Measurements from ENCODE around the gene JAGN1. TPM values are rescaled to one million over a fixed set of nuclear protein-coding genes. Genes with fewer than 3 reads are reported as not detected.
"Not testable (repeated sequence)": the region's sequence is repeated elsewhere in the genome, so short reads cannot be mapped to it uniquely, and the experiment has no call there.

JAGN1 gene
- total RNA-seq, 1 donor from 2014 or later, result 35.3 TPM

GRCh38 chr3:9916734-9917680 lies 26.6 kb downstream of the JAGN1 start, which contains the start of gene IL17RC:
Gene IL17RC (plus strand): TSS chr3:9917098. CDS start chr3:9917316, 218 bp downstream.
- no peak for DNase-seq (ENCODE audit: low read depth, low spot score)

GRCh38 chr3:9917820-9918219 lies 27.4 kb downstream of the JAGN1 start:
- no peak for DNase-seq (ENCODE audit: low read depth, low spot score)

- no peak for DNase-seq (ENCODE audit: low read depth, low spot score)
These were observed 28.0 kb downstream of the JAGN1 start for GRCh38 chr3:9918261-9919038.

GRCh38 chr3:9928158-9928557 lies 37.7 kb downstream of the JAGN1 start:
- no peak for DNase-seq (ENCODE audit: low read depth, low spot score)

GRCh38 chr3:9930804-9931418 lies 40.5 kb downstream of the JAGN1 start:
- DNase-seq (ENCODE audit: low read depth, low spot score), result no peak

GRCh38 chr3:9932535-9932842 lies 42.1 kb downstream of the JAGN1 start:
- no peak for DNase-seq (ENCODE audit: low read depth, low spot score)

GRCh38 chr3:9932843-9933560 lies 42.6 kb downstream of the JAGN1 start:
- DNase-seq (ENCODE audit: low read depth, low spot score), result peak; percentile 57

- DNase-seq (ENCODE audit: low read depth, low spot score), result peak; percentile 84
These were observed 43.3 kb downstream of the JAGN1 start, which contains the start of gene CRELD1 for GRCh38 chr3:9933561-9934234. Gene CRELD1 (plus strand): TSS chr3:9933834. CDS start chr3:9934439, 605 bp downstream.

- no peak for DNase-seq (ENCODE audit: low read depth, low spot score)
These were observed 43.8 kb downstream of the JAGN1 start for GRCh38 chr3:9934235-9934621.

GRCh38 chr3:9934993-9935392 lies 44.6 kb downstream of the JAGN1 start:
- DNase-seq (ENCODE audit: low read depth, low spot score), result no peak

- DNase-seq (ENCODE audit: low read depth, low spot score), result no peak
These were observed 45.6 kb downstream of the JAGN1 start for GRCh38 chr3:9935966-9936510.

GRCh38 chr3:9937486-9938238 lies 47.3 kb downstream of the JAGN1 start:
- no peak for DNase-seq (ENCODE audit: low read depth, low spot score)

- DNase-seq (ENCODE audit: low read depth, low spot score), result no peak
These were observed 48.6 kb downstream of the JAGN1 start for GRCh38 chr3:9938966-9939365.

GRCh38 chr3:9939906-9940305 lies 49.5 kb downstream of the JAGN1 start:
- DNase-seq (ENCODE audit: low read depth, low spot score), result not testable (repeated sequence)

- DNase-seq (ENCODE audit: low read depth, low spot score), result no peak
These were observed 50.3 kb downstream of the JAGN1 start for GRCh38 chr3:9940746-9941145.

- DNase-seq (ENCODE audit: low read depth, low spot score), result no peak
These were observed 51.8 kb downstream of the JAGN1 start for GRCh38 chr3:9942164-9942563.

GRCh38 chr3:9942934-9943690 lies 52.7 kb downstream of the JAGN1 start:
- DNase-seq (ENCODE audit: low read depth, low spot score), result no peak
